Measurements from ENCODE around the gene PRR33.

Gene PRR33

GRCh38 chr11:1845561-1846452 lies 45.9 kb downstream of the PRR33 start:
- no peak for DNase-seq

DNA sequence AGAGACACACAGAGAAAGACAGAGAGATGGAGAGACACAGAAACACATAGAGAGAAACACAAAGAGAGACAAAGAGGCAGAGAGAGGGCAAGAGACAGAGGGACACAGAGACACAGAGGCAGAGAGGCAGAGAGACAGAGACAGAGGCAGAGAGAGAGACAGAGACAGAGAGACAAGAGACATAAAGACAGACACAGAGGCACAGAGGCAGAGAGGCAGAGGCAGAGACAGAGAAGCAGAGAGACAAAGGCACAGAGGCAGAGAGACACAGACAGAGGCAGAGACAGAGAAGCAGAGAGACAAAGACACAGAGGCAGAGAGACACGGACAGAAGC lies 46.6 kb downstream of the PRR33 start:
- no peak for DNase-seq

DNA sequence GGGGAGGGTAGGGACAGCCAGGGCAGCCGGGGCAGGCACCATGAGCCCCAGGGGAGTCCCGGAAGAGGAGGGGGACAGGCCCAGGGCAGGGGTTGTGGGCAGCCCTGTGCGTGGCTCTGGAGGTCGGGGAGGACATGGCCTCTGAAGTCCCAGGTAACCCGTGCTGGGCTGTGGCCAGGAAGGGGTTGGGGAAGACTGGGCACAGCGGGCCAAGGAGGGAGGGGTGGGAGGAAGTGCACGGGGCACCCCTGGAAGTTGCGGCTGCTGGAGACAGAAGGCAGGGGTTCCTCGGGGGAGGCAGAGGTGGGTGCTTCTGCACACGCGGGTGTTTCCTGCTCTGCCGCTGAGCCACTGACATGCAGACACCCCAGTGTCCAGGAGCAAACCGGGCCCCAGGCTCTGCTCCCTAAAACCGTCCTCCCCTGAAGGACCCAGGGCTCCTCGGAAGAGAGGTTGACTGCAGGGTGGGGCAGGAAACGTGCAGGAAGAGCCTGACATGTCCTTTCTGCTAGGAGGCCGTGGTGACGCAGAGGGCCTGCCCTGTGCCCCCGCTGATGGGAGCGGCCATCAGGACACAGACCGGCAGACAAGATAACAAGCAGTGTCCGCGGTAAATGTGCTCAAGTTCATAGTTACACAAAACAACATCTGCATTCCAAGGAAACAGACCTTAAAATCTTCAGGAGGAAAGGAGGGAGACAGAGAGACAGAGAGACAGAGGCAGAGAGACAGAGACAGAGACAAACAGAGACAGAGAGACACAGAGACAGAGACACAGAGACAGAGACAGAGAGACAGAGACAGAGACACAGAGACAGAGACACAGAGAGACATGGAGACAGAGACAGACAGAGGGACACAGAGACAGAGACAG lies 47.2 kb downstream of the PRR33 start:
- DNase-seq, result no peak

DNA sequence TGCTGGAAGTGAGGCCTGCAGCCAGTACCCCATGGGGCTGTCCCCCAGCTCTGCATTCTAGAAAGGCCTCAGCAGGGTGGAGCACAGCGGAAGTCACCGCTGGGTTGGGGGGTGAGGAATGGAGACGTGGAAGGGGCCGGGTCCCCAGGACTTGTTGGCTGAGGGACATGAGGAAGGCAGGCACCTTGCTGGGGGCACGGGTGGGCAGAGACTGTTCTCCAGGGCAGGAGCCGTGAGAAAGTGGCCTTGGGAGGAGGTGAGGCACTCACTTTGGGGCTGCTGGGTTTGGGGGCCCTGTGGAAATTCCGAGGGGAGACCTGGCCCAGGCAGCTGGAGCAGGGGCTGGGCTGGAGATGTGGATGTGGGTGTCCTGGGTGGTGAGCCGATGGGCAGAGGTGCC lies 47.9 kb downstream of the PRR33 start:
- no peak for DNase-seq

DNA sequence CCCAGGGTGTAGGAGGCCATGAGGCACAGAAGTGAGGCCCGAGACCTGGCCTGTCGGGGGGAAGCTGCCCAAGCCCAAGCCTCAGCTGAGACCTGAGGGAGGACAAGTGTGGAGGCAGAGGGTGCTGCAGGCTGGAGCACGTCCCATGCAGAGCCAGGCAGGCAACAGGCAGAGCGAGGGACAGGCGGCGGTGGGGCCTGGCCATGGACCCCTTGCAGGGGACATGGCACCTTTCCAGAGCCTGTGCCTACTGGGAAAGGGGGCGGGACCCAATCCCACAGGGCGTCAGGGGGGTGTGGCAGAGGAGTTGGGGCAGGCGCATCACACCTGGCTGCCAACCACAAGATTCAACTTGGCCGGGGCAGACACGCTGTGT lies 48.6 kb downstream of the PRR33 start:
- no peak for DNase-seq

- DNase-seq, result no peak
These were observed 49.3 kb downstream of the PRR33 start for GRCh38 chr11:1842149-1843097.

GRCh38 chr11:1841511-1842148 lies 50.1 kb downstream of the PRR33 start:
- no peak for DNase-seq

GRCh38 chr11:1840780-1841480 lies 50.8 kb downstream of the PRR33 start:
- no peak for DNase-seq

DNA sequence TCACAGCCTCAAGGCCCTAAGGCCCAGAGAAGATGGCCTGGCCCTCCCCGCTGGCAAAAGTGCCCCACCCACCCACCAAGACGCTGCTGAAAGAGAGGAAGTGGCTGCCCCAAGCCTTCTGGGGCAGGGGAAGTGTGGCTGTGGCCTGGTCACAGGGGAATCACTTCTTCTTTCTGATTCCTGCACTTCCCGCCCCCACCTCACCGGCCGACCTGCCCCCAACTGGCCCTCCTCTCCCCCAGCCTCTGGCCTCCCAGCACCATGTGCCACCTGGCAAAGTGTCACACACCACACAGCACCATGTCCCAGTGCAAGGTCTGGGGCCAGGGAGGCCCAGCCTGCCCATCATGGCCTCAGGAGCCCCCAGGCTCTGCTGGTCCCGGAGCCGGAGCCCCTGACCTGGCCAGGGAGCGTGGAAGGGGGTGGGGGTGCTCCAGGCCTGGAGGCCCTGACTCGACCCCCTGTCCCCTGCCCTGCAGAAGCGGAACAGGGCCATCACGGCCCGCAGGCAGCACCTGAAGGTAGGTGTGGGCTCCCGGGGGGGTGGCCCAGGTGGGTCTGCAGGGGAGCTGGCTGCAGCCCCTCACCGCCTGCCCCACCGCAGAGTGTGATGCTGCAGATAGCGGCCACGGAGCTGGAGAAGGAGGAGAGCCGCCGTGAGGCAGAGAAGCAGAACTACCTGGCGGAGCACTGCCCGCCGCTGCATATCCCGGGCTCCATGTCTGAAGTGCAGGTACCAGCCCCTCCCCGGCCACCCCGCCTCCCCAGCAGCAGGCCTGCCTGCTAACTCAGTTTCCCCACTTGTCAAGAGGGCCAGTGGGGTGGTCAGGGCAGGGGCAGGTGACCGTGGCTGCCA lies 51.5 kb downstream of the PRR33 start:
- no peak for DNase-seq

GRCh38 chr11:1839204-1839923 lies 52.3 kb downstream of the PRR33 start:
- no peak for DNase-seq

DNA sequence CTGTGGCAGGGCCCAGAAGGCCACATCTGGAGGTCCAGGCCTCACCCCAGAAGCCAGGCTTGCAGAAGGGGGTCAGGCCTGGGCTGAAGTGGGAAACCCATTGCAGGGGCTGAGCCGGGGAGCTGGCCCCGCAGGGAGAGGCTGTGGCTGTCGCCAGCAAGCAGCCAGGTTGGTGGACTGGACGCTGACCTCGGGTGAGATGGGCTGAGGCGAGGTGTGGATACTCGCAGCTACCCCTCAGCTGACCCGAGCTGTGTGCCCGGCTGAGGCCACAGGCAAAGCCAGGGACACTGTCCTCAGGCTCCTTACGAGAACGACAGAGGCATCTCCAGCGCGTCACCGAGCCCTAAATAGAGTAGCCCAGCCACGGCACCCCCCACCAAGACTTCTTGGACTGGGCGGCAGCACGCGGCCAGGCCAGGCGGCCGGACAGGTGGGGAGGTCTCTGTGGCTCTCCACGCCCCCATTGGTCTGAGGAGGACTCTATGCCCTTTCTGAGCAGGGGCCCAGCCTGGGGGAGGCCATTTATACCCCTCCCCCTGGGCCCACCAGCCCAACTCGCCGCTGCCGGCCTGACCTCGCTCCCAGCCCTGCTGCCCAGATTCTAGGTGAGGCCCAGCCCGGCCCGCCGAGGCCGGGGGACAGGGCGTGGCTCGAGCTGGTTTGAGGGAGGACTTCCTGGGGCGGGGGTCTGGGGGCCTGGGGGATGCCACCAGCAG lies 53.1 kb downstream of the PRR33 start, which contains the start of gene TNNI2:
Gene TNNI2, plus strand, starts transcription at position 556 of the 719 bp plus-strand sequence. CDS start 716 bp downstream, outside the sequence.
- DNase-seq, result no peak

All from activated gamma-delta T cell (primary cell).